ENCODE results near the gene CYTH2.

CYTH2 gene

GRCh38 chr19:48496959-48497727 lies 28.0 kb downstream of the CYTH2 start:
- no peak for DNase-seq

- DNase-seq = no peak
Measured at GRCh38 chr19:48497728-48498594, 28.8 kb downstream of the CYTH2 start.

GRCh38 chr19:48498595-48499311 lies 29.6 kb downstream of the CYTH2 start:
- DNase-seq = no peak

- no peak for DNase-seq
Measured at GRCh38 chr19:48499316-48500090, 30.3 kb downstream of the CYTH2 start.

- peak; percentile 5 for DNase-seq
Measured at GRCh38 chr19:48500830-48501493, 31.8 kb downstream of the CYTH2 start.

GRCh38 chr19:48501494-48502349 lies 32.6 kb downstream of the CYTH2 start:
- DNase-seq = peak; percentile 47

- no peak for DNase-seq
Measured at GRCh38 chr19:48502350-48503018, 33.3 kb downstream of the CYTH2 start.

- peak; percentile 53 for DNase-seq
Measured at GRCh38 chr19:48506138-48506733, 37.1 kb downstream of the CYTH2 start.

GRCh38 chr19:48507911-48508439 lies 38.8 kb downstream of the CYTH2 start:
- DNase-seq = no peak

- DNase-seq = peak; percentile 4
Measured at GRCh38 chr19:48508729-48509411, 39.7 kb downstream of the CYTH2 start.

- peak; percentile 20 for DNase-seq
Measured at GRCh38 chr19:48509467-48510194, 40.5 kb downstream of the CYTH2 start.

- DNase-seq = peak; percentile 31
Measured at GRCh38 chr19:48510421-48511268, 41.5 kb downstream of the CYTH2 start.

GRCh38 chr19:48511321-48511731 lies 42.2 kb downstream of the CYTH2 start:
- peak; percentile 18 for DNase-seq

GRCh38 chr19:48511800-48512503 lies 42.8 kb downstream of the CYTH2 start, which contains the start of gene LMTK3:
TSS of gene LMTK3 (minus strand) at chr19:48511835. CDS start at chr19:48511576, 259 bp downstream.
- no peak for DNase-seq

- no peak for DNase-seq
Measured at GRCh38 chr19:48512504-48513288, 43.5 kb downstream of the CYTH2 start.
